Measurements from ENCODE around the gene ANKH. TPM values are rescaled to one million over a fixed set of nuclear protein-coding genes. Genes with fewer than 3 reads are reported as not detected.

Gene ANKH
- total RNA-seq, 1 experiment from 2014 or later: 13.9 TPM

DNA sequence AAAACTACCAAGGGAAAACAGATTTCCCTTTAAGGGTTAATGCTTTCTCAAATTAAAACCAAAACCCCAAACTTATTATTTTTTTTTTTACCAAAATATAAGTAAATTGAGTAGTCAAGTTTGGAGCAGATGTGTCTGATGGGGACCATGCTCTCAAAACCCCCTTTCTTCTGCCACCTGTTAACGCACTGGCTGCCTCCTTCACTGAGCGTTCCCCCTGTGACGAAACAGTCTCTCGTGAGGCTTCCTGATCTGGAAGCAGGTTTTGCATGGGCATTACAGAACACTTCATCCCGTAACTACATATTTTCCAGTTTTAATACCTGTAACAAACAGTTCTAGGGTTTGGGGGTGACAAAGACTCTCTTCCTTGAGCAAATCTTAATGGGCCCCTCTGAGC, 59.4 kb downstream of the ANKH start:
- TF ChIP-seq EZH2 (IDR thresholded peaks at IDR 0.05; ENCODE audit: borderline replicate concordance, low read depth, low read length, poor library complexity, severe bottlenecking): no peak
- TF ChIP-seq, protein P1, sequence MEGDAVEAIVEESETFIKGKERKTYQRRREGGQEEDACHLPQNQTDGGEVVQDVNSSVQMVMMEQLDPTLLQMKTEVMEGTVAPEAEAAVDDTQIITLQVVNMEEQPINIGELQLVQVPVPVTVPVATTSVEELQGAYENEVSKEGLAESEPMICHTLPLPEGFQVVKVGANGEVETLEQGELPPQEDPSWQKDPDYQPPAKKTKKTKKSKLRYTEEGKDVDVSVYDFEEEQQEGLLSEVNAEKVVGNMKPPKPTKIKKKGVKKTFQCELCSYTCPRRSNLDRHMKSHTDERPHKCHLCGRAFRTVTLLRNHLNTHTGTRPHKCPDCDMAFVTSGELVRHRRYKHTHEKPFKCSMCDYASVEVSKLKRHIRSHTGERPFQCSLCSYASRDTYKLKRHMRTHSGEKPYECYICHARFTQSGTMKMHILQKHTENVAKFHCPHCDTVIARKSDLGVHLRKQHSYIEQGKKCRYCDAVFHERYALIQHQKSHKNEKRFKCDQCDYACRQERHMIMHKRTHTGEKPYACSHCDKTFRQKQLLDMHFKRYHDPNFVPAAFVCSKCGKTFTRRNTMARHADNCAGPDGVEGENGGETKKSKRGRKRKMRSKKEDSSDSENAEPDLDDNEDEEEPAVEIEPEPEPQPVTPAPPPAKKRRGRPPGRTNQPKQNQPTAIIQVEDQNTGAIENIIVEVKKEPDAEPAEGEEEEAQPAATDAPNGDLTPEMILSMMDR (conservative IDR thresholded peaks at IDR 0.05; ENCODE audit: low read depth, low read length): no peak
- Histone ChIP-seq H3K9me3 (ENCODE audit: low read depth, low read length, poor library complexity, severe bottlenecking) (no peaks in the 10 kb centered on the region), H3K27me3 (replicated peaks; ENCODE audit: insufficient read depth, low read depth, low read length, poor library complexity) (no peaks in the 10 kb centered on the region), H3K4me1 (ENCODE audit: insufficient read depth, low read length, poor library complexity, severe bottlenecking) (no peaks in the 10 kb centered on the region), H3K27ac (ENCODE audit: low read depth, low read length, poor library complexity, severe bottlenecking) (no peak overlapping the region), H3K36me3 (ENCODE audit: insufficient read depth, low read length, poor library complexity, severe bottlenecking) (no peaks in the 10 kb centered on the region), H3K4me3 (ENCODE audit: low read depth, low read length, poor library complexity, severe bottlenecking) (no peak overlapping the region)
- BruUV-seq (replicated peaks): no TSS peak
- intact Hi-C loops (cut with micrococcal nuclease; ENCODE audit: unreplicated experiment): no loop called here
- no peak for DNase-seq (ENCODE audit: low spot score)
- ChIA-PET POLR2A (ENCODE audit: low non-redundant PET) (no interaction called here), CTCF (no interaction called here)

DNA sequence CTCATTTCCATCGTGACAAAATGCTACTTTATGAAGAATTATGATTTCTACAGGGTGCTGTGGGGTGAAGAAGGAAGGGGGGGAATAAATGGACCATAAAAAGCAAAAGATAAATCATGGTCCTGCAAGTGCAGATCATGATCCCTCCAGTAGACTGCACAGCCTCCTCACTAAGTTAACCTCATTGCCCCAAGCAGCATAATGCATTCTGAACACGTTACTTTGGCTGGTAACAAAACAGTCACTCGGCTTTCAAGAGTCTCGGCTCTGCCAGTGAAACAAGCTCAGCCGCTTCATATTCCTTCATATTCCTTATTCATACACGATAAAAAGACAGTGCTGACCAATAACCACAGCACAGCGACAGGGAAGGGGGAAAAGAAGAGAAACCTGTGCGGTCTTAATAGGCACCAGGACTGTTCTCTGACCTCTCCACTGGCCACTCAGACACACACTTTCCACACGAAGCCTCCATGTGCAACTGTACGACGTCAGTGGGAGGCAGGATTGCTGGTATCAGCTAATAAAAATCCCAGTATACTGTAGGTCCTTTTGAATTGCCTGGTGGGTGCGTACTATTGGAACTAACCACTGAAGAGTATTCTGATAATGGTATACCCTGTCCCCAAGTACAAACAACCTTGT, 60.5 kb downstream of the ANKH start:
- ChIA-PET CTCF (no interaction called here), POLR2A (ENCODE audit: low non-redundant PET) (no interaction called here)
- no peaks in the 10 kb centered on the region for H3K4me1 ChIP-seq (ENCODE audit: insufficient read depth, low read length, poor library complexity, severe bottlenecking)
- no TSS peak for BruUV-seq (replicated peaks)
- H3K27me3 ChIP-seq (replicated peaks; ENCODE audit: insufficient read depth, low read depth, low read length, poor library complexity): no peaks in the 10 kb centered on the region
- no peaks in the 10 kb centered on the region for H3K36me3 ChIP-seq (ENCODE audit: insufficient read depth, low read length, poor library complexity, severe bottlenecking)
- intact Hi-C loops (cut with micrococcal nuclease; ENCODE audit: unreplicated experiment): no loop called here
- no peak overlapping the region for H3K4me3 ChIP-seq (ENCODE audit: low read depth, low read length, poor library complexity, severe bottlenecking)
- no peak overlapping the region for H3K27ac ChIP-seq (ENCODE audit: low read depth, low read length, poor library complexity, severe bottlenecking)
- no peak for DNase-seq (ENCODE audit: low spot score)
- TF ChIP-seq EZH2 (IDR thresholded peaks at IDR 0.05; ENCODE audit: borderline replicate concordance, low read depth, low read length, poor library complexity, severe bottlenecking): no peak
- TF ChIP-seq, protein P1 (conservative IDR thresholded peaks at IDR 0.05; ENCODE audit: low read depth, low read length): no peak
- H3K9me3 ChIP-seq (ENCODE audit: low read depth, low read length, poor library complexity, severe bottlenecking): no peaks in the 10 kb centered on the region

DNA sequence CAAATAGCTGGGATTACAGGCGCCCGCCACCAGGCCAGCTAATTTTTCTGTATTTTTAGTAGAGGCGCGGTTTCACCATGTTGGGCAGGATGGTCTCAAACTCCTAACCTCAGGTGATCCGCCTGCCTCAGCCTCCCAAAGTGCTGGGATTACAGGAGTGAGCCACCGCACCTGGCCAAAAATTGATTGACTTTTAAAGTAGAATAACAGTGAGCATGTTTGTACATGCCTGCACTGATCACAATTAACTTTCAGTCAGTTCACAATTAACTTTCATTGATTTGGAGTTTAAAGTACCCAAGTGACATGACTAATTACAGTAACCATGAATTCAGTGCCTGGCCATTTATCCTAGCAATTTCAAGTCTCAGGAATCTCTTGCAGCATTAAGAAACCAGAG, 61.3 kb downstream of the ANKH start:
- no peak for DNase-seq (ENCODE audit: low spot score)
- no peaks in the 10 kb centered on the region for H3K36me3 ChIP-seq (ENCODE audit: insufficient read depth, low read length, poor library complexity, severe bottlenecking)
- no peak overlapping the region for H3K27ac ChIP-seq (ENCODE audit: low read depth, low read length, poor library complexity, severe bottlenecking)
- intact Hi-C loops (cut with micrococcal nuclease; ENCODE audit: unreplicated experiment): no loop called here
- BruUV-seq (replicated peaks): no TSS peak
- TF ChIP-seq, protein P1 (conservative IDR thresholded peaks at IDR 0.05; ENCODE audit: low read depth, low read length): no peak
- TF ChIP-seq EZH2 (IDR thresholded peaks at IDR 0.05; ENCODE audit: borderline replicate concordance, low read depth, low read length, poor library complexity, severe bottlenecking): no peak
- H3K9me3 ChIP-seq (ENCODE audit: low read depth, low read length, poor library complexity, severe bottlenecking): no peaks in the 10 kb centered on the region
- CTCF ChIA-PET: no interaction called here
- POLR2A ChIA-PET (ENCODE audit: low non-redundant PET): no interaction called here
- H3K4me3 ChIP-seq (ENCODE audit: low read depth, low read length, poor library complexity, severe bottlenecking): no peak overlapping the region
- H3K4me1 ChIP-seq (ENCODE audit: insufficient read depth, low read length, poor library complexity, severe bottlenecking): no peaks in the 10 kb centered on the region
- H3K27me3 ChIP-seq (replicated peaks; ENCODE audit: insufficient read depth, low read depth, low read length, poor library complexity): no peaks in the 10 kb centered on the region
